Skeletal muscle cell (primary cell): ENCODE data around the gene MEAF6.
"Not testable (repeated sequence)": the region's sequence is repeated elsewhere in the genome, so short reads cannot be mapped to it uniquely, and the experiment has no call there.

Experiments
- DNase-seq: peaks from one replicate; pipeline ENCODE4 v3.0.0-alpha.2; 2010; ENCODE audit warnings: low read depth
- H3K4me3 ChIP-seq: 2 replicates; pipeline ENCODE4 v1.5.1; 2011; ENCODE audit warnings: low read depth, mild to moderate bottlenecking, control low read depth, low read length, moderate library complexity

MEAF6 gene

DNA sequence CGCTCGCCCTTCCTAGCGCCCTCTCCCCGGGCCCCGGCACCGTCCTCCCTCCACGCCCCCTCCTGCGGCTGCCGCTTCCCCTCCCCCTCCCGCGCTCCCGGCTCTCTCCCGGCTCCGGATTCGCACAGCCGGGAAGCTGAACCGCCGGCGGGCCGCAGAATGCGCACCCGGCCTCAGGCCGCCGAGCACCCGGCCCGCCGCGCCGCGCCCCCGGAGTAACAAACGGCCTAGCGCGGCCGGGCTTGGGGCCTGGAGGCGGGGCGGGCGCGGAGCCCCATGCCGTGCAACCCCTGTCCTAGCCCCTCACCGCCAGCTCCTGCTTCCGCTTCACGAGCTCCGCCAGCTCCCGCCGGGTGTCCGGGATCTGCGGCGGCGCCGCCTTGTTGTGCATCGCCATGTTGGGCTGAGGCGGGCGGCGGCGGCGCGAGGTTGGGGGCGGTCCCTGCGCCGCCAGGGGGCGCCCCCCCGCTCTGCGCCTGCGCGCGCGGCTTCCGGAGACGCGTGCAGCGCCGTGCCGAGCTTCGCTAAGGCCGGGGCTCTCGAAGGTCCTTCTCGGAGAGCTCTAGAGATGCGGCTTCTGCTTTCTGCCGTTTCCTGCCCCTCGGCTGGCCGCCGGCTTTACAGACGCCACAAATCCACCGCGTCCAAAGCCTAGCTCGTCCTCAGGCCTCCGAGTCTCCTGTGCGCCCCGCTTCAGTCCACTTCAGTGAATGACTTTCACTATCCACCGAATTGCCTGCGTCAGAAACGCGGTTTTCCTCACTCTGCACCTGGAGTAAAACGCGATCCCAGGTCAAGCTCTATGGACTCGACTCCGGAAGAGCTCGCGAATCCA lies at the start of gene MEAF6:
Gene MEAF6 (minus strand): TSS at position 417 of the 835 bp plus-strand sequence. CDS start 20 bp downstream, at position 397.
- DNase-seq = peak; percentile 36
- peak within 1 kb of the TSS; percentile 76 for H3K4me3 ChIP-seq

GRCh38 chr1:37562984-37563383 lies 48.4 kb upstream of the MEAF6 start:
- DNase-seq = no peak
- H3K4me3 ChIP-seq = no peak overlapping the region

DNA sequence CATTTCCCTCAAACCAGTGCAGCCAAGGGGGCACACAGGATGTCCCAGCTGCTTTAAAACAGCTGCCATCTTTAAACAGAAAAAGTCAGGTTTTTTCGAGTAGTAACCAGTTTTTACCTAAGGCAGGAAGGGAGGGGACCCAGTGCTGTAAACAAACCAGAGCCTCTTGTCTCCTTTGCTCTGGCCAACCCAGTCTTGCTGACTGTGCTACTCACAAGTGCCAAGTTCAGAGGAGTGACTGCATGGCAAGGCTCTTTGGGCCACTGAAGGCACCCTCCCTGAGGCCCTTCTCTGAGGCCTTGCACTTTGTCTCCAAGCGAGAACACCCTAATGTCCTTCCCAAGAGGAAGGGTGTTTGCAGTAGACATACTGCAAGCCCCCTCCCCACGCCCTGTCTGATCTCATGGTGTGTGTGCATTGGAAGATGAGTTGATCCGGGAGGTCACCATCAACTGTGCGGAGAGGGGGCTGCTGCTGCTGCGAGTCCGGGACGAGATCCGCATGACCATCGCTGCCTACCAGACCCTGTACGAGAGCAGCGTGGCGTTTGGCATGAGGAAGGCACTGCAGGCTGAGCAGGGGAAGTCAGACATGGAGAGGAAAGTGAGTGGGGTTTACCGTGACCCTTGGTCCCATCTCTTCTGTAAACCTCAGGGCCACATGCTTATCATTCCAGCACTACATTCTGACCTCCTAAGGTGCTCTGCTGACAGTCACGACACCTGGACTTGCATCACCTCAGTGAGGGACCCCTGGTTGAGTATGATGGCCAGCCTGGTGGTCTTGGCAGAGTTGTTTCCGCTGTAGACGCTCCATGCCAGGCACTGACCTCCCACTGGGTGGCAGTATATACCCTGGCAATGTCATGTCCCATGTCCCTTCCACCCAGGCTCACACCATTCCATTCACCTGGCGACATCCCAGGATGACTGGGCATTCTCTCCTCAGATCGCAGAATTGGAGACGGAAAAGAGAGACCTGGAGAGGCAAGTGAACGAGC lies 46.9 kb upstream of the MEAF6 start:
- DNase-seq = no peak
- no peak overlapping the region for H3K4me3 ChIP-seq

DNA sequence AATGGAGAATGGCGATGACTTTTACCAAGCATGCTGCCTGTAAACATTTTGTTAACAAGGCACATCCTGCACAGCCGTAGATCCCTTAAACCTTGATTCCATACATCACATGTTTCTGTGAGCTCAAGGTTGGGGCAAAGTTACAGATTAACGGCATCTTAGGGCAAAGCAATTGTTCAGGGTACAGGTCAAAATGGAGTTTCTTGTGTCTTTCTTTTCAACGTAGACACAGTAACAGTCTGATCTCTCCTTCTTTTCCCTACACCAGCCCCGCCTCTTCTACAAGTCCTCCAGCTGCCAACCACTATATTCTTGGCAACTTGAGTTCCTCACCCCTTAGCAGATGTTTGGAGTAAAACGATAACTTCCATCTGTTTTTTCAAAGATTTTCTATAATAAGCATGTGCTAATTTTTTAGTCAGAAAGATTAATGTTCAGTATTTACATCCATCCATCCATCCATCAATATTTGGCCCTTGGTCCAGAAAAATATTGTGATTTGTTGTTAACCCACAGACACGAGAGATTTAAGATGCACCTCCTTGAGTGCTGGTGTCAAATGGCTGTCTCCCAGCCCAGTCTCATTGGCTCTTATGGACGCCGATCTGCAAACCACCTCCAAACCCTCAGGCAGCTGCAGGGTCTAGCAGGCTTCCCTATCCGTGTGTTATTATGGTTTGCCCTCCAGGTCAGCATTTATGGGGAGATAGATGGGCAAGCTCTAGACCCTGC lies 46.0 kb upstream of the MEAF6 start:
- DNase-seq = no peak
- no peak overlapping the region for H3K4me3 ChIP-seq

- not testable (repeated sequence) for DNase-seq, H3K4me3 ChIP-seq
These were observed 45.4 kb upstream of the MEAF6 start for GRCh38 chr1:37559957-37560379.

DNA sequence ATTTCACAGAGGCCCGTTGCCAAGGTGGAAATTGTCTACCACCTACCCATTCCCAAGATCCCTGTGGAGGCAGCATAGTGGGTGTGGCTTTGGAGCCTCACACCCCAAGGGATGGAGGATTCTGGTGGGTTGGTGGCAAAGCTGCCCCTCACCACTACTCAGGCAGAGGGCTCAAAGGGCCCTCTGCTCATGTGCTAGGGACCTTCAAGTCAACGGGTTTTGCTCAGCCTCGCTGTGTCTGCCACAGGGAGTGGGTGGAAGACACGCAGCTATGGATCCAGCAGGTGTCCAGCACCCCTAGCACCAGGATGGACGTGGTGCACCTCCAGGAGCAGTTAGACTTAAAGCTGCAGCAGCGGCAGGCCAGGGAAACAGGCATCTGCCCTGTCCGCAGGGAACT lies 44.5 kb upstream of the MEAF6 start:
- no peak overlapping the region for H3K4me3 ChIP-seq

GRCh38 chr1:37558411-37558810 lies 43.8 kb upstream of the MEAF6 start:
- no peak for DNase-seq
- H3K4me3 ChIP-seq = no peak overlapping the region

More for the DNA sequence above, 44.5 kb upstream of the MEAF6 start:
- no peak for DNase-seq

GRCh38 chr1:37557402-37557801 lies 42.8 kb upstream of the MEAF6 start:
- no peak for DNase-seq
- peak overlapping the region; percentile 60 for H3K4me3 ChIP-seq

DNA sequence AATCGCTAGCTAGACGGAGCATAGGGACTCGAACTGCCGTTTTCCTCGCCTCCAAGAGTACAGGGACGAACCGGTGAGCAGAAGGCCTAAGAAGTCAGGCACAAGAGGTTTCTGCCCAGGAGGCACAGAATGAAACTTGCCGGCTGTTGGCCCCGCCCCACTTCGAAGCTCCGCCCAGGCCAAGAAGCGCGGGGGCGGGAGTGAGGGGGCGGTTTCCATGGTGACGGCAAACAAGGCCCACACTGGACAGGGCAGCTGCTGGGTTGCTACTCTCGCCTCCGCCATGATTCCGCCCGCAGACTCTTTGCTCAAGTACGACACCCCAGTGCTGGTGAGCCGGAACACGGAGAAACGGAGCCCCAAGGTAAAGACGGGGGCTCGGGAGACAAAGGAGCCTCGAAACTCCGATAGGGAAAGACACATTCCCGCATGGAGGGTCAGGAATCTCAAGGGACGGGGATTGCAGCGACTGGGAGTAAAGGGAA lies 42.2 kb upstream of the MEAF6 start, which contains the start of gene DNALI1:
Gene DNALI1 (plus strand): TSS at position 229 of the 485 bp plus-strand sequence. CDS start 55 bp downstream, at position 284.
- H3K4me3 ChIP-seq = peak within 1 kb of the TSS; percentile 60
- peak; percentile 62 for DNase-seq

DNA sequence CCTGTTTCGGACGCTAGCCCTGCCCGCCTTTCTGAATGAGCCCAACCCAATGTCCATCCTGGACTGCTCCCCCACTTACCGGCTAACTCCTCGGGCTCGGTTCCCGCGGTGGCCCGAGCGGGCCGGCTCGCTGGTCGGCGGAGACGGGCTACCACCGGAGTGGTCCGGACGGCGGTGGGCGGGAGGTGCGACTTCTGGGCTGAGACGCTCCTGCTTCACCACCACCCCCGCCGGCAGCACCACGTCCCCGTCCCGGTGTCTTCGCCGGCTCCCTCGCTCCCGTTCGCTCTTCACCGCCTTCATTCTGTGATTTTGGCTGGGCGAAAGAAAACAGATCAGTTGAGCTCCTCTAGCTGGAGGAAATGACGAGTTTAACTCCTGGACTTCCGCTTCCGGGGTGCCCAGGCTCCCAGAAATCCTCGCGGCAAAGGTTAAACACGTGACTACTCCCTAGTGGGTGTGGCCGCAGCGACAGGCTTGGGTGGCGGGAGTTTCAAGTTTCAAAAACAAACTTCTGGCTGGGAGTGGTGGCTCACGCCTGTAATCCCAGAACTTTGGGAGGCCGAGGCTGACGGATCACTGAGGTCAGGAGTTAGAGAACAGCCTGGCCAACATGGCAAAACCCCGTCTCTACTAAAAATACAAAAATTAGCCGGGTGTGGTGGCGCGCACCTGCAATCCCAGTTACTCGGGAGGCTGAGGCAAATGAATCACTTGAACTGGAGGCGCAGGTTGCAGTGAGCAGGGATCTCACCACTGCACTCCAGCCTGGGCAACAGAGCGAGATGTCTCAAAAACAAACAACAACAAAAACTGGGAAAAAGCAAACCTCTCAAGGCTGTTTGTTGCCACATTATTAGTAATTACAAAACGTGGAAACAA lies 39.6 kb upstream of the MEAF6 start, which contains the start of gene SNIP1:
Gene SNIP1 (minus strand): TSS at position 367 of the 882 bp plus-strand sequence. CDS start 64 bp downstream, at position 303.
- peak within 1 kb of the TSS; percentile 100 for H3K4me3 ChIP-seq
- DNase-seq = peak; percentile 62

DNA sequence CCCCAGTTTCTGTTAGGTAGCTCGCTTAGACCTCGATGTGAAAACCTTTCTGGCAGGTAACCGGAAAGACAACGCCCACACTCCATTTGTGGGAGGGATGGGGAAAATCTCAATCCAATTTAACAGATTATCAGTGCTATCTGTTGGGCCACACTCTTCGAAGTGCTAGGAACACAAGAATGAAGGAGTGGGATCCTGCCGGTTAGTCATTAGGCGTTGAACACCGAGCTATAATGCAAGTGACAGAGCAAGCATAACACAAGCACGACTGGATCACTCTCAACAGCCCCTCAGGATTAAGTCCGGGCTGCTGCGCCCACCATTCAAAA lies 39.0 kb upstream of the MEAF6 start:
- DNase-seq = no peak
- H3K4me3 ChIP-seq = peak overlapping the region; percentile 100

DNA sequence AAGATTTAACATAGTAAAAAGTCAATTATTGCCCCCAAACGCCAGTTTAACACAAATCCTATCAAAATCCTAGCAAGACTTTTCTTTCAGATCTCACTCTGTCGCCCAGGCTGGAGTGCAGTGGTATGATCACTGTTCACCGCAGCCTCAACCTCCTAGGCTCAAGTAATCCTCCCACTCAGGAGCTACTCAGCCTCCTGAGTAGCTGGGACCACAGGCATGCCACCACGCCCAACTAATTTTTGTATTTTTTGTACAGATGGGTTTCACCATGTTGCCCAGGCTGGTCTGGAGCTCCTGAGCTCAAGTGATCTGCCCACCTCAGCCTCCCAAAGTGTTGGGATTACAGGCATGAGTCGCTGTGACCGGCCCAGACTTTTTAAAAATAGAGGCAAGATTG lies 34.8 kb upstream of the MEAF6 start:
- DNase-seq = no peak
- H3K4me3 ChIP-seq = no peak overlapping the region

DNA sequence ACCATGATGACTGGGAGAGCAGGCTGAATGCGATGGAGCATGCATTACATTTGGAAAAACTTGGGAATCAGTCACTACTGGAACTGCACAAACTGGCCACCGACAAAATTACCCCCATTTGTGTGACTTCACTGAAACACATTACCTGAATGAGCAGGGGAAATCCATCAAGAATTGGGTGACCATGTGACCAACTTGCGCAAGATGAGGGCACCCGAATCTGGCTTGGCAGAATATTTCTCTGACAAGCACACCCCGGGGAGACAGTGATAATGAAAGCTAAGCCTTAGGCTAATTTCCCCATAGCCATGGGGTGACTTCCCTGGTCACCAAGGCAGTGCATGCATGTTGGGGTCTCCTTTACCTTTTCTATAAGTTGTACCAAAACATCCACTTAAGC lies 30.5 kb upstream of the MEAF6 start:
- H3K4me3 ChIP-seq = no peak overlapping the region
- no peak for DNase-seq

- no peak for DNase-seq
These were observed 30.0 kb upstream of the MEAF6 start for GRCh38 chr1:37544530-37544929.

GRCh38 chr1:37540036-37540785 lies 25.6 kb upstream of the MEAF6 start:
- no peak overlapping the region for H3K4me3 ChIP-seq
- no peak for DNase-seq

More at GRCh38 chr1:37544530-37544929, 30.0 kb upstream of the MEAF6 start:
- no peak overlapping the region for H3K4me3 ChIP-seq

DNA sequence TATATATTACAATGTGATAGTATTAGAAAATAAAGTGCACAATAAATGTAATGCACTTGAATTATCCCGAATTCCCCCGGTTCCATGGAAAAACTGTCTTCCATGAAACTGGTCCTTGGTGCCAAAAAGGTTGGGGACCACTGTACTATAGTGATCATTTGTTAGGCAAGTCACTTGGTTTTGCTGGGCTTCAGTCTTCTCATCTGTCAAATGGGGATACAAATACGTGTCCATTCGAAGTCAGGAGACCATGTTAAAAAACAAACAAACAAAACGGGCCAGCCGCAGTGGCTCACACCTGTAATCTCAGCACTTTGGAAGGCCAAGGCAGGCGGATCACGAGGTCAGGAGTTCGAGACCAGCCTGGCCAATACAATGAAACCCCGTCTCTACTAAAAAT lies 24.6 kb upstream of the MEAF6 start:
- H3K4me3 ChIP-seq, DNase-seq: not testable (repeated sequence)

GRCh38 chr1:37537378-37537777 lies 22.8 kb upstream of the MEAF6 start:
- H3K4me3 ChIP-seq = no peak overlapping the region
- peak; percentile 69 for DNase-seq
